Measurements from ENCODE around the gene CHST11. TPM values are rescaled to one million over a fixed set of nuclear protein-coding genes. Genes with fewer than 3 reads are reported as not detected.
A peak's percentile ranks its signal among the peaks of the same experiment; 100 is the strongest.

CHST11 gene
- polyA plus RNA-seq, 10 donors: 1.8 to 3.7 (median 2.5) TPM

- peak in 2 of 3 donors; percentile 53 to 77 for DNase-seq
Measured at GRCh38 chr12:104671409-104672095, 214.8 kb downstream of the CHST11 start.

GRCh38 chr12:104672096-104672445, 215.3 kb downstream of the CHST11 start:
- no peak for DNase-seq

- DNase-seq: no peak
Measured at GRCh38 chr12:104672501-104673265, 215.9 kb downstream of the CHST11 start.

GRCh38 chr12:104673294-104673693, 216.5 kb downstream of the CHST11 start:
- DNase-seq: no peak

GRCh38 chr12:104673696-104674482, 217.1 kb downstream of the CHST11 start:
- DNase-seq: no peak

GRCh38 chr12:104676636-104677035, 219.9 kb downstream of the CHST11 start:
- DNase-seq: no peak

GRCh38 chr12:104677441-104678089, 220.8 kb downstream of the CHST11 start:
- no peak for DNase-seq

GRCh38 chr12:104680070-104680469, 223.3 kb downstream of the CHST11 start:
- no peak for DNase-seq

GRCh38 chr12:104680491-104680890, 223.7 kb downstream of the CHST11 start:
- DNase-seq: no peak

GRCh38 chr12:104681012-104681690, 224.4 kb downstream of the CHST11 start:
- DNase-seq: no peak

GRCh38 chr12:104682790-104683279, 226.1 kb downstream of the CHST11 start:
- DNase-seq: no peak

- no peak for DNase-seq
Measured at GRCh38 chr12:104683831-104684503, 227.2 kb downstream of the CHST11 start.

GRCh38 chr12:104684884-104685283, 228.1 kb downstream of the CHST11 start:
- DNase-seq: peak in 2 of 3 donors; percentile 55 to 84

GRCh38 chr12:104685366-104685765, 228.6 kb downstream of the CHST11 start:
- DNase-seq: no peak

- no peak for DNase-seq
Measured at GRCh38 chr12:104686196-104686595, 229.4 kb downstream of the CHST11 start.

GRCh38 chr12:104687823-104688573, 231.2 kb downstream of the CHST11 start:
- no peak for DNase-seq

GRCh38 chr12:104689635-104690034, 232.9 kb downstream of the CHST11 start:
- DNase-seq: no peak

- DNase-seq: no peak
Measured at GRCh38 chr12:104691721-104692556, 235.2 kb downstream of the CHST11 start.

Measured in muscle of back (tissue), 11 donors.